Activated CD4-positive, alpha-beta T cell treated with anti-CD3 and anti-CD28 coated beads, Interleukin-2, amount 10 ng/mL, durations not matched to agents 7 days and 5 days (primary cell): ENCODE data around the gene SUSD4. TPM values are rescaled to one million over a fixed set of nuclear protein-coding genes. Genes with fewer than 3 reads are reported as not detected.
A peak's percentile ranks its signal among the peaks of the same experiment; 100 is the strongest.

Experiments used
- CTCF ChIA-PET: fragments of 350-600 bp; sonication (Branson Sonifier 250); formaldehyde crosslinking; loops from one replicate; lab custom pipeline; 2021; ENCODE audit warnings: antibody characterized with exemption; lab: Charles Lee
- POLR2A ChIA-PET: fragments of 350-600 bp; sonication (Branson Sonifier 250); formaldehyde crosslinking; loops from one replicate; lab custom pipeline; 2021; ENCODE audit warnings: antibody characterized with exemption; lab: Charles Lee
- DNase-seq: peaks from one replicate; pipeline ENCODE4 v3.0.0-alpha.2; 2020
- H3K27ac Mint-ChIP-seq: one replicate; pipeline ENCODE4 v1.8.0; 2021; ENCODE audit warnings: mild to moderate bottlenecking, moderate library complexity, mixed read lengths
- H3K27me3 Mint-ChIP-seq: one replicate; pipeline ENCODE4 v1.8.0; 2021; ENCODE audit warnings: mixed read lengths
- H3K36me3 Mint-ChIP-seq: one replicate; pipeline ENCODE4 v1.8.0; 2021; ENCODE audit warnings: low read depth, mixed read lengths
- H3K4me1 Mint-ChIP-seq: one replicate; pipeline ENCODE4 v1.8.0; 2021; ENCODE audit warnings: mixed read lengths
- H3K4me3 Mint-ChIP-seq: one replicate; pipeline ENCODE4 v1.8.0; 2021; ENCODE audit warnings: mild to moderate bottlenecking, moderate library complexity, mixed read lengths
- H3K9me3 Mint-ChIP-seq: one replicate; pipeline ENCODE4 v1.8.0; 2021; ENCODE audit warnings: mixed read lengths
- total RNA-seq, 2 experiments: library from RNA; stranded (reverse); gene quantifications; one replicate each; pipeline ENCODE4 v1.2.3, GENCODE V29; 2021

Gene SUSD4
- total RNA-seq, 2 experiments from 2014 or later = 2.9 to 4.8 TPM

DNA sequence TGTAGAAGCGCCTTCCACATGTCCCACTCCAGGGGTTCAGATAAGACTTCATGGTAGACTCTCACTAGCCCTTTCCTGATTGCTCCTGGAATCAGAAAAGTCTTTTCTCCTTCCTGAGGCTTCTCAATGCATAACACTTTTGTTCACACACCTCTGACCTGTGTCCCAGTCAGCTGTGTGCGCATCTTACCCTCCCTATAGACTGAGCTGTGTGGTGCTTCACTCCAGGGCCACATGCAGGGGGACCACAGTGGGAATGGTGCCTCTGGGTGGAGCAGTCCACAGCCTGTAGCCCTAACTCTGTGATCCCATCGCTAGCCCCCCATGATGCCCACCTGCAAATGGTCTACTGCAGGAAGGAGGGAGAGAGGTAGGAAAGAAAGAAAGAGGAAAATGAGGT is 136.9 kb downstream of the SUSD4 start:
- H3K4me3 Mint-ChIP-seq = no peak overlapping the region
- H3K36me3 Mint-ChIP-seq = peaks cover 3% of the 10 kb centered on the region
- POLR2A ChIA-PET = no interaction called here
- DNase-seq = no peak
- H3K27me3 Mint-ChIP-seq = no peaks in the 10 kb centered on the region
- CTCF ChIA-PET = no interaction called here
- H3K9me3 Mint-ChIP-seq = no peaks in the 10 kb centered on the region
- H3K4me1 Mint-ChIP-seq = peaks cover 40% of the 10 kb centered on the region
- H3K27ac Mint-ChIP-seq = no peak overlapping the region

DNA sequence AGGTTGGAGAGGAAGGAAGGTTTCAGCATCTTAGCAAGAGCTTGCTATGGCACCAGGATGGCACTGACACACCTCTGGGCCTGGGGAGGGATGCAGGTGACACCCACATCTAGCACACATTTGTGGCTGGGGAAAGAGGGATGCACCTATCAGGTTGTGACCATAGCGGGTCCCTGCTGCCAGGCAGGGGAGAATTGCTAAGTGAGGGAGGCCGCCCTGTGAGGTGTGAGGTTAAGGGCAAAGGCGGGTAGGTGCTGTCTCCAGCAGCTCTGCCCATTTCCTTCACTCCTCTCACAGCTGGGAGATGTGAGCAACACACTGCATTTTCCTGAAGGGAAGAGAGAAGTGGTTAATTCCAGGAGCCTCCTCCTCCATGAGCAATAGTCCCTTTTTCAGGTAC is 137.7 kb downstream of the SUSD4 start:
- Mint-ChIP-seq H3K27ac (no peak overlapping the region), H3K9me3 (no peaks in the 10 kb centered on the region), H3K36me3 (peaks cover 3% of the 10 kb centered on the region), H3K4me1 (peaks cover 34% of the 10 kb centered on the region), H3K27me3 (no peaks in the 10 kb centered on the region), H3K4me3 (no peak overlapping the region)
- ChIA-PET CTCF (interaction anchor here (1.2 kb wide), 1 partner anchor 102 kb away, joined by 3 read pairs; no protein-coding TSS in a partner anchor), POLR2A (no interaction called here)
- no peak for DNase-seq

DNA sequence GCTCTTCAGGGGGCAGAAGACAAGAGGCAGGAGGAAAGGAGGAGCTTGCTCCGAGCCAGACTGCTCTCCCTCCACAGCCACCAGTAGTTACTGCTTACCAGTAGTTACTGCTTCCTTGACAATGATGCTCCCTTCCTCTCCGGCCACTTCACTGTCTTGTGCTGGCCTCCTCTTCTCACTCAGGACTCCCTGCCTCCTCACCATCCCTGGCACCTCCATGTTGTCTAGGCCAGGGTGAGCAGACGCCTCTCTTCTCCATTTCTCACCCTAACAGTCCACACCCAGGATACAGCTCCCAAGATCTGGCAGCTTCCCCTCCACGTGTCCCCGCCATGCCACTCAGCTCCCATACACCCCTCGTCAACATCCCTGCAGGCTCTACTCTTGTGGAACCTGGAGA is 138.5 kb downstream of the SUSD4 start:
- Mint-ChIP-seq H3K4me1 (peaks cover 26% of the 10 kb centered on the region), H3K4me3 (no peak overlapping the region), H3K9me3 (no peaks in the 10 kb centered on the region), H3K36me3 (no peaks in the 10 kb centered on the region), H3K27me3 (no peaks in the 10 kb centered on the region), H3K27ac (no peak overlapping the region)
- ChIA-PET CTCF (interaction anchor here (1.2 kb wide), 1 partner anchor 102 kb away, joined by 3 read pairs; no protein-coding TSS in a partner anchor), POLR2A (no interaction called here)
- no peak for DNase-seq

DNA sequence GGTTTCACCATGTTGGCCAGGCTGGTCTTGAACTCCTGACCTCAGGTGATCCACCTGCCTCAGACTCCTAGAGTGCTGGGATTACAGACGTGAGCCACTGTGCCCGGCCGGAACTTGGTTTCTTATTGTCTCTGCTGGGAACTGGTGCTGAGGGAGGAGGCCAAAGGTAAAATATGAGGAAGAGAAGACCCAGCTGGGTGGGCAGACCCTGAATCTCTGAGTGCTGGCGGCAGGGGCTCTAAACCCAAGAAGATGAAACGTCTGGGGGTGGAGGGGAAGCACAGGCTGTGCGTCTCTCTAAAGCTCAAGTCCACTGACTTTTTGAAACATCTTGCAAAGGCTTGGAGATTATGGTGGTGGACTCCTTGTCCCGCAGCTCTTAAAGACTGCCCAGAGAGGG is 138.9 kb downstream of the SUSD4 start:
- H3K9me3 Mint-ChIP-seq = peaks cover 2% of the 10 kb centered on the region
- DNase-seq = no peak
- no peak overlapping the region for H3K27ac Mint-ChIP-seq
- no peaks in the 10 kb centered on the region for H3K27me3 Mint-ChIP-seq
- ChIA-PET CTCF (interaction anchor here (0.6 to 1.2 kb wide), 2 partner anchors 101 to 578 kb away, joined by 3 to 4 read pairs; no protein-coding TSS in a partner anchor), POLR2A (no interaction called here)
- H3K36me3 Mint-ChIP-seq = peaks cover 2% of the 10 kb centered on the region
- H3K4me1 Mint-ChIP-seq = peaks cover 22% of the 10 kb centered on the region
- H3K4me3 Mint-ChIP-seq = no peak overlapping the region

DNA sequence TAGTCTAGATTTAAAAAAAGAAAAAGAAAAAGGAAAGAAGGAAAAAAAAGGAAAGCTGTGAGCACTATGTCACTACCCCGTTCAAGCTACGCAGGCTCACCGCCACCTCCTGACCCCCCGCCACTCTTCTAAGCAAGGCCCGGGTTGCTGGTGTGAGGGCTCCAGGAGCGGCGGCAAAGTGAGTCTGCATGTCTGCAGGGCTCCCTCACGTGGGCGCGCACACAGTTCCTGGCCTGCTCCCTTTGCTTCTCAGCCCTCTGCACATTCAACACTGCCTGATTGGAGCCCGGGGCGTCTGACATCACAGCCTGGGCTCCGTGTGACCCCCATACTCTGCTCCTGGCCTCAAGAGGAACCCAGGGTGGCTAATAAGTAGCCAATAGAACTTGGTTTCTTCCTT is 139.5 kb downstream of the SUSD4 start:
- Mint-ChIP-seq H3K27ac (peak overlapping the region; percentile 0), H3K36me3 (peaks cover 4% of the 10 kb centered on the region), H3K27me3 (no peaks in the 10 kb centered on the region), H3K4me3 (no peak overlapping the region), H3K9me3 (peaks cover 7% of the 10 kb centered on the region), H3K4me1 (peaks cover 16% of the 10 kb centered on the region)
- no peak for DNase-seq
- ChIA-PET CTCF (interaction anchor here (0.6 kb wide), 1 partner anchor 578 kb away, joined by 4 read pairs; no protein-coding TSS in a partner anchor), POLR2A (no interaction called here)

DNA sequence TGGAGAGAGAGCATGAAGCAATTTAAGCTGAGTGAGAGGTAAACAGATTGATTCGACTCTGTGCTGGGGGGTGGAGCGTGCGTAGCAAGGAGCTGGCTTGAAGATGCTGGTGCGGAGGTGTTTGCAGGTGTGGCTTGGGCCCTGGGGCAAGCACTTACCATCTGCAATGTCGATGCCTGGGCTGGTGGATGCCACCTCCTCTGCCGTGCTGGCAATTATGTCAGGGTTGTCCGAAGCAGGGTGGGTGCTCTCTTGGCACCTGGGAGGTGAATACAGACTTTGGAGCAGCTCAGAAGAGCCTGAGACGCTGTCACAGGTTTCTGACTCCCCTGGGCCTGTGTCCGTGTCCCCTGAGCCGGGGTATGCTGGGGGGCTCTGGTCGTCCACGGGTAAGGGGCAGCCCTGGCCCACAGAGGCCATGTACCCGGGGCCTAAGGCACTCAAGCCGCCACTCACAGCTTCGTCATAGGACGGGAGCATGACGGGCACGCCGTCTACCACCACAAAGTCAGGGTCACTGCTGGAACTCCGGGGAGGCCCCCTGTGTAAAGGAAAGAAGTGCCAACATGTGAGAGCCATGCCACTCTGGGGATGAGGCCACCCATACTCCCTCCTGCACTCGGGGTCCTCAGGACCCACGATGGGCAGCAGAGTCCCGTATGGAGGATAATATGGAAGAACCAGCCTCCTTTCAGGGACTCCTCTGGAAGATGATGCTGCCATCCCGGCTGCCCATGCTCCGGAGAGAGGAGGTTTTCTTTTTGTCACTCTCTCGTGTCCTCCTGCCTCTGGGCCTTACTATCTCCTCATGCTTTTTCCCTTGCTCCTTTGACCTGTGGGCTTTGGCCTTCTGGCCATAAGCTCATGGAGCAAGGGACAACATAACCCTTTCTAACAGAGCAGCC is 140.6 kb downstream of the SUSD4 start:
- Mint-ChIP-seq H3K27me3 (no peaks in the 10 kb centered on the region), H3K36me3 (peaks cover 9% of the 10 kb centered on the region), H3K27ac (no peak overlapping the region), H3K9me3 (peaks cover 13% of the 10 kb centered on the region), H3K4me3 (no peak overlapping the region), H3K4me1 (peaks cover 6% of the 10 kb centered on the region)
- ChIA-PET CTCF (no interaction called here), POLR2A (no interaction called here)
- no peak for DNase-seq

DNA sequence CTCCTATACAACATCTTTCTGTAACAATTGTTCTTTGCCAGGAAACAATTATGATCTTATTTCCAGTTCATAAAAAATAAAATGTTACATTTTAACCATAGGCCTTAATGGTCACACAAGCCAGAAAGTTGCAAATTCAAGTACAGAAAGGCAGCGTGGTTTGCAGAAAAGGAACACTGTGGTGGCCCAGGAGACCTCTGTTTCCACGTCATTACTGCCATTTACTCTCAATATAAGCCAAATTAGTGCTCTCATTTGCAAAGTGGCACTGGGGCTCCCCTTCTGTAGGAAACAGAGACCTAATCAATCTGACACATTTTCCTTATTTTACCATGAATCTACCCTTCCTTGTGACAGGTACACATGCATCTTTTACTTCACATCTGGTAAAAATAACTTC is 141.6 kb downstream of the SUSD4 start:
- CTCF ChIA-PET = no interaction called here
- no peak for DNase-seq
- Mint-ChIP-seq H3K27me3 (no peaks in the 10 kb centered on the region), H3K36me3 (peaks cover 12% of the 10 kb centered on the region), H3K9me3 (peaks cover 17% of the 10 kb centered on the region), H3K4me3 (no peak overlapping the region), H3K4me1 (peaks cover 3% of the 10 kb centered on the region), H3K27ac (no peak overlapping the region)
- POLR2A ChIA-PET = no interaction called here

DNA sequence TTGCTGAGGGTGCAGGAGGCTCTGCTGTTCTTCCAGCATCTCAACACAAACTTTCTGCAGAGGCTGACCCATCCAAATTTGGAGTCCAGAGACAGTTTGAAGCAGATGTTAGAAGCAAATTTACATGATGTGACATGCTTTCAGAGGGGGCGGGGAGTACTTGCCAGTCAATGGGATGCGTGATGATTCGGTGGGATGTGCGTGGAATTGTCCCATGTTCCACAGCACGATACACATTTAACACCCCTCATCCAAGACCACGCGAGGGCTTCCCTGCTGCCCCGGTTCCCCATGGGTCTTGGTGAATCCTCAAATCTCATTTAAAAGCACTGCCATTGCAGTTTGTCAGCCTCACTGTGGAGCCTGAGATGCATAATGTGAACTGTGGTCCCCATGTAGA is 142.3 kb downstream of the SUSD4 start:
- no peak overlapping the region for H3K27ac Mint-ChIP-seq
- no peak for DNase-seq
- H3K36me3 Mint-ChIP-seq = peaks cover 12% of the 10 kb centered on the region
- no peak overlapping the region for H3K4me3 Mint-ChIP-seq
- peaks cover 2% of the 10 kb centered on the region for H3K4me1 Mint-ChIP-seq
- ChIA-PET POLR2A (no interaction called here), CTCF (no interaction called here)
- H3K27me3 Mint-ChIP-seq = no peaks in the 10 kb centered on the region
- H3K9me3 Mint-ChIP-seq = peaks cover 17% of the 10 kb centered on the region

DNA sequence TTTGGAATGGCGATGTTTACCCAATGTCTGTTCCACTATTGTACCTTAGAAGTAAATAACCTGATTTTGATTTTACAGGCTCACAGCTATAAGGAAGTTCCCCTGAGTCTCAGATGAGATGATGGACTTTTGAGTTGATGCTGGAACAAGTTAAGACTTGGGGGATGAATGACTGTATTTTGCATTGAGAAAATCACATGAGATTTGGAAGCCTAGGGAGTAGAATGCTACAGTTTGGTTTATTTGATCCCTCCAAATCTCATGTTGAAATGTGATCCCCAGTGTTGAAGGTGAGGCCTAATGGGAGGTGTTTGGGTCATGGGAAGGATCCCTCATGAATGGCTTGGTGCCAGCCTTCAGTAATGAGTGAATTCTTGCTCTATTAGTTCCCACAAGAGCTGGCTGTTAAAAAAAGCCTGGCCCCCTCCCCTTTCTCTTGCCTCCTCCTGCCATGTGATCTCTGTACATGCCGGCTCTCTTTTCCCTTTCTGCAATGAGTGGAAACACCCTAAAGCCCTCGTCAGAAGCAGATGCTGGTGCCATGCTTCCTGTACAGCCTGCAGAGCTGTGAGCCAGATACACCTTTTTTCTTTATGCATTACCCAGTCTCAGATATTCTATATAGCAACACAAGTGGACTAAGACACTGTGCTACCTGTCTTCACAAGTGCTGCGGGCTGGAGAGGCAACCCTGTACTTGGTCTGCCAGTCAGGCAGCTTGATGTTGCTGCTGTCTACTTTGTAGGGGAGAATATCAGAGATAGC is 143.9 kb downstream of the SUSD4 start:
- POLR2A ChIA-PET = no interaction called here

DNA sequence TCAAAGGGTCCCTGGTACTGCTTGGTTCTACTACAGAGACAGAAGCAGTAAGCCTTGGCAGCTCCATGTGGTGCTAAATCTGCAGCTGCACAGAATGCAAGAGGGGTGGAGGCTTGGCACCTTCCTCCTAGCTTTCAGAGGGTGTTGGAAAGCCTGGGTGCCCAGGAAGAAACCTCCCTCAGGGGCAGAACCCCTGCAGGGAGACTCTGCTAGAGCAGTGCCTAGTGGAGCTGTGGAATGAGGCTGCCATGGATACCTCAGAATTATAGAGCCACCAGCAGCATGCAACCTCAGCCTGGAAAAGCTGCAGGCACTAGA is 144.7 kb downstream of the SUSD4 start:
- ChIA-PET CTCF (no interaction called here), POLR2A (no interaction called here)
- Mint-ChIP-seq H3K36me3 (peaks cover 12% of the 10 kb centered on the region), H3K4me3 (no peak overlapping the region), H3K27ac (no peak overlapping the region), H3K4me1 (no peaks in the 10 kb centered on the region), H3K27me3 (no peaks in the 10 kb centered on the region), H3K9me3 (peaks cover 17% of the 10 kb centered on the region)
- no peak for DNase-seq

More for the DNA sequence above, 143.9 kb downstream of the SUSD4 start:
- peaks cover 17% of the 10 kb centered on the region for H3K9me3 Mint-ChIP-seq
- CTCF ChIA-PET = no interaction called here
- no peak overlapping the region for H3K4me3 Mint-ChIP-seq
- peaks cover 1% of the 10 kb centered on the region for H3K4me1 Mint-ChIP-seq
- H3K36me3 Mint-ChIP-seq = peaks cover 12% of the 10 kb centered on the region
- no peak for DNase-seq
- H3K27me3 Mint-ChIP-seq = no peaks in the 10 kb centered on the region
- H3K27ac Mint-ChIP-seq = no peak overlapping the region

DNA sequence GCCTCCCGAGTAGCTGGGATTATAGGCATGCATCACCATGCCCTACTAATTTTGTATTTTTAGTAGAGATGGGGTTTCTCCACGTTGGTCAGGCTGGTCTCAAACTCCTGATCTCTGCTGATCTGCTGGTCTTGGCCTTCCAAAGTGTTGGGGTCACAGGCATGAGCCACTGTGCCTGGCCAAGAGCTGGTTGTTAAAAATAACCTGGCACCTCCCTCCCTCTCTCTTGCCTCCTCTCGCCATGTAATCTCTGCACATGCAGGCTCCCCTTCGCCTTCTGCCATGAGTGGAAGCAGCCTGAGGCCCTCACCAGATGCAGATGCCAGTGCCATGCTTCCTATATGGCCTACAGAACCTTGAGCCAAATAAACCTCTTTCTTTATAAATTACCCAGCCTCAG is 146.2 kb downstream of the SUSD4 start:
- no peak overlapping the region for H3K4me3 Mint-ChIP-seq
- ChIA-PET CTCF (no interaction called here), POLR2A (no interaction called here)
- no peak for DNase-seq
- H3K4me1 Mint-ChIP-seq = no peaks in the 10 kb centered on the region
- no peak overlapping the region for H3K27ac Mint-ChIP-seq
- no peaks in the 10 kb centered on the region for H3K27me3 Mint-ChIP-seq
- peaks cover 17% of the 10 kb centered on the region for H3K9me3 Mint-ChIP-seq
- H3K36me3 Mint-ChIP-seq = peaks cover 12% of the 10 kb centered on the region

DNA sequence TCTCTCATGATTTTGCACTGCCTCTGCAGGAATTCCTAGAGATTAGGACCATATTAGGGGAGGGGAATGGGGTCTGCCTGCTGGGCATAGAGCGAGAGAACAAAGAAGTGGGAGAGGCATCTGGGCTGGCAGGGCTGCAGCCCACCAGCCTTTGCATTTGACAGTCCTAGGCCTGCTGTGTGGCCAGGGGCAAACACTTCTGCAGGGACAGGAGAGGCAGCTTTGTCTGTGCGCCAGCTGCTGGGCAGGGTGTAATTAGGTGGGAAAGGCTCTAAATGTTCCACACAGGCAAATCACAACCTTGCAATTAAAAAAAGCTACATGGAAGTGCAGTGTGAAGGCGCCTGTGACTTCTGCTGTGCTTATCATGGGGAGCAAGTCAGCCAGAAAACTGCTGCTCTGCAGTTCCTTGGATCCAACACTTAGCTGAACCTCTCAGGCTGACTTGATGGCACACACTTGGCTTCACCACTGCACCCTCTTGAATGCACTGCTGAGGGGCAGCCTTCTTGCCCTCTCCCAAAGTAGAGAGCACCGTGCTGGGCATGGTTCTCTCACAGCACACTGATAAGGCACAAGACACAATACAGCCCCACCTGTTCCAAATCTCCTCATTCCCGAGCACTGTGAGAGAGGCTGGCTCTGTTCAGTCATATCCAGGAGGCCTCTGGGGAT is 147.3 kb downstream of the SUSD4 start:
- ChIA-PET POLR2A (no interaction called here), CTCF (no interaction called here)
- H3K4me1 Mint-ChIP-seq = no peaks in the 10 kb centered on the region

DNA sequence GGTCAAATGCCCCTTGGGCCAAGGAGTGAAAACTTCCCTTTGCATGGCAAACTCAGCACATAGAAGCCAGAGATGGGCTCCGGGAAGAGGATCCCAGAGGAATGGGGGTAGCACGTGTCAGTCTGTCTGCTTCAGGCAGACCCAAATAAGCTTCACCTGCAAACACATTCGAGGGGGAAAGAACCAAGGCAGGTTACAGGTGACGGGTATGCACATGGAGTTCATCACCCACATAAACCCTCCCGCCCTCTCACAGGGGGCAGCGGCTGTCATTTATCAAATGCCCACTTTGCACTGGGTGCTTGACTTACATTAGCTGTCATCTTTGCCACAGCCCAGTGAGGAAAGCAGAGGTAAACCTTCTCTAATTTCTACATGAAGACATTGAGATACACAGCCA is 147.9 kb downstream of the SUSD4 start:
- Mint-ChIP-seq H3K4me1 (no peaks in the 10 kb centered on the region), H3K36me3 (peaks cover 12% of the 10 kb centered on the region), H3K27me3 (no peaks in the 10 kb centered on the region), H3K27ac (no peak overlapping the region), H3K4me3 (no peak overlapping the region), H3K9me3 (peaks cover 17% of the 10 kb centered on the region)
- no peak for DNase-seq
- ChIA-PET POLR2A (no interaction called here), CTCF (no interaction called here)

More for the DNA sequence above, 147.3 kb downstream of the SUSD4 start:
- Mint-ChIP-seq H3K4me3 (no peak overlapping the region), H3K27me3 (no peaks in the 10 kb centered on the region), H3K36me3 (peaks cover 12% of the 10 kb centered on the region), H3K9me3 (peaks cover 17% of the 10 kb centered on the region), H3K27ac (no peak overlapping the region)
- no peak for DNase-seq
